Measurements from ENCODE around the gene TMIGD1. TPM values are rescaled to one million over a fixed set of nuclear protein-coding genes. Genes with fewer than 3 reads are reported as not detected.

The TMIGD1 gene
- total and polyA plus RNA-seq, 2 experiments from 2014 or later, result not detected

DNA sequence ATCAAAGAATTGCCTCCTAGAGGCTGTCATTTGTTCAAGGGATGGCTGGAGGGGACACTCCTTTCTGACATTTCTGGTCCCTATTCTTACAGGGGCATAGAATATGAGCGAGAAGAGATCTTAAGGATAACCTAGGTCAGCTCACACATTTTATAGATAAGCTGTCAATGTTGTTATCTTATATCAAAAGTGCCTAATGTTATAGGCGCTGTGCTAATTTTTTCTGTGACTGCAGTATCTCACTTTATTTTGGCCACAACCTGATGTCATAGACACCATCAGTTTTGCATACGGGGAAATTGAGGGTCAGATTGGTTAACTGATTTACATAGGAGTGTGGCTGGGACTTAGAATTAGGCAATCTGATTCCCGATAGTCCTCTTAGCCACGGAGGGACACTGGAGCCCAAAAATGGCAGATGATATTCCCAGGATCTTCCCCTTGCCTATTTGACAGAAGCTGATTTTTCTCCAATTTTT lies 46.1 kb upstream of the TMIGD1 start:
- no peak overlapping the region for H2AFZ ChIP-seq
- H3K4me3 Mint-ChIP-seq, result peak overlapping the region; percentile 76

More for the DNA sequence above, 46.1 kb upstream of the TMIGD1 start:
- H3K36me3 ChIP-seq (ENCODE audit: insufficient read depth), result no peaks in the 10 kb centered on the region
- no peaks in the 10 kb centered on the region for H3K9me2 ChIP-seq (ENCODE audit: insufficient read depth)
- peaks cover 48% of the 10 kb centered on the region for H3K27me3 ChIP-seq (ENCODE audit: insufficient read depth)
- ATAC-seq (no peak), DNase-seq (ENCODE audit: low spot score) (no peak)
- peak overlapping the region; percentile 87 for H3K4me2 ChIP-seq
- Mint-ChIP-seq H3K27me3 (ENCODE audit: insufficient read depth, low read depth, poor library complexity) (peaks cover 30% of the 10 kb centered on the region), H3K36me3 (ENCODE audit: low read depth) (no peaks in the 10 kb centered on the region; the same call in 2 of the 3 replicates), H3K27ac (no peak overlapping the region), H3K9me3 (no peaks in the 10 kb centered on the region), H3K4me1 (peaks cover 60% of the 10 kb centered on the region)
- H3K4me3 ChIP-seq, result peak overlapping the region; percentile 61
- peaks cover 58% of the 10 kb centered on the region for H3K4me1 ChIP-seq (ENCODE audit: insufficient read depth)
- H3K79me2 ChIP-seq (replicated peaks; ENCODE audit: insufficient read depth), result peaks cover 49% of the 10 kb centered on the region
- H3F3A ChIP-seq (replicated peaks; ENCODE audit: low read depth), result no peaks in the 10 kb centered on the region
- TF ChIP-seq ZNF114 (CRISPR knock-in tag; IDR thresholded peaks at IDR 0.05), result no peak
- no peak for TF ChIP-seq ZNF331 (CRISPR knock-in tag; IDR thresholded peaks at IDR 0.05; ENCODE audit: low read depth)
- TF ChIP-seq, protein P1, sequence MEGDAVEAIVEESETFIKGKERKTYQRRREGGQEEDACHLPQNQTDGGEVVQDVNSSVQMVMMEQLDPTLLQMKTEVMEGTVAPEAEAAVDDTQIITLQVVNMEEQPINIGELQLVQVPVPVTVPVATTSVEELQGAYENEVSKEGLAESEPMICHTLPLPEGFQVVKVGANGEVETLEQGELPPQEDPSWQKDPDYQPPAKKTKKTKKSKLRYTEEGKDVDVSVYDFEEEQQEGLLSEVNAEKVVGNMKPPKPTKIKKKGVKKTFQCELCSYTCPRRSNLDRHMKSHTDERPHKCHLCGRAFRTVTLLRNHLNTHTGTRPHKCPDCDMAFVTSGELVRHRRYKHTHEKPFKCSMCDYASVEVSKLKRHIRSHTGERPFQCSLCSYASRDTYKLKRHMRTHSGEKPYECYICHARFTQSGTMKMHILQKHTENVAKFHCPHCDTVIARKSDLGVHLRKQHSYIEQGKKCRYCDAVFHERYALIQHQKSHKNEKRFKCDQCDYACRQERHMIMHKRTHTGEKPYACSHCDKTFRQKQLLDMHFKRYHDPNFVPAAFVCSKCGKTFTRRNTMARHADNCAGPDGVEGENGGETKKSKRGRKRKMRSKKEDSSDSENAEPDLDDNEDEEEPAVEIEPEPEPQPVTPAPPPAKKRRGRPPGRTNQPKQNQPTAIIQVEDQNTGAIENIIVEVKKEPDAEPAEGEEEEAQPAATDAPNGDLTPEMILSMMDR (conservative IDR thresholded peaks at IDR 0.05; ENCODE audit: low read depth in 2 of 2), result no peak
- TF ChIP-seq, protein P2, sequence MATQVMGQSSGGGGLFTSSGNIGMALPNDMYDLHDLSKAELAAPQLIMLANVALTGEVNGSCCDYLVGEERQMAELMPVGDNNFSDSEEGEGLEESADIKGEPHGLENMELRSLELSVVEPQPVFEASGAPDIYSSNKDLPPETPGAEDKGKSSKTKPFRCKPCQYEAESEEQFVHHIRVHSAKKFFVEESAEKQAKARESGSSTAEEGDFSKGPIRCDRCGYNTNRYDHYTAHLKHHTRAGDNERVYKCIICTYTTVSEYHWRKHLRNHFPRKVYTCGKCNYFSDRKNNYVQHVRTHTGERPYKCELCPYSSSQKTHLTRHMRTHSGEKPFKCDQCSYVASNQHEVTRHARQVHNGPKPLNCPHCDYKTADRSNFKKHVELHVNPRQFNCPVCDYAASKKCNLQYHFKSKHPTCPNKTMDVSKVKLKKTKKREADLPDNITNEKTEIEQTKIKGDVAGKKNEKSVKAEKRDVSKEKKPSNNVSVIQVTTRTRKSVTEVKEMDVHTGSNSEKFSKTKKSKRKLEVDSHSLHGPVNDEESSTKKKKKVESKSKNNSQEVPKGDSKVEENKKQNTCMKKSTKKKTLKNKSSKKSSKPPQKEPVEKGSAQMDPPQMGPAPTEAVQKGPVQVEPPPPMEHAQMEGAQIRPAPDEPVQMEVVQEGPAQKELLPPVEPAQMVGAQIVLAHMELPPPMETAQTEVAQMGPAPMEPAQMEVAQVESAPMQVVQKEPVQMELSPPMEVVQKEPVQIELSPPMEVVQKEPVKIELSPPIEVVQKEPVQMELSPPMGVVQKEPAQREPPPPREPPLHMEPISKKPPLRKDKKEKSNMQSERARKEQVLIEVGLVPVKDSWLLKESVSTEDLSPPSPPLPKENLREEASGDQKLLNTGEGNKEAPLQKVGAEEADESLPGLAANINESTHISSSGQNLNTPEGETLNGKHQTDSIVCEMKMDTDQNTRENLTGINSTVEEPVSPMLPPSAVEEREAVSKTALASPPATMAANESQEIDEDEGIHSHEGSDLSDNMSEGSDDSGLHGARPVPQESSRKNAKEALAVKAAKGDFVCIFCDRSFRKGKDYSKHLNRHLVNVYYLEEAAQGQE (IDR thresholded peaks at IDR 0.05; ENCODE audit: unreplicated experiment), result no peak
- TF ChIP-seq, protein P3, sequence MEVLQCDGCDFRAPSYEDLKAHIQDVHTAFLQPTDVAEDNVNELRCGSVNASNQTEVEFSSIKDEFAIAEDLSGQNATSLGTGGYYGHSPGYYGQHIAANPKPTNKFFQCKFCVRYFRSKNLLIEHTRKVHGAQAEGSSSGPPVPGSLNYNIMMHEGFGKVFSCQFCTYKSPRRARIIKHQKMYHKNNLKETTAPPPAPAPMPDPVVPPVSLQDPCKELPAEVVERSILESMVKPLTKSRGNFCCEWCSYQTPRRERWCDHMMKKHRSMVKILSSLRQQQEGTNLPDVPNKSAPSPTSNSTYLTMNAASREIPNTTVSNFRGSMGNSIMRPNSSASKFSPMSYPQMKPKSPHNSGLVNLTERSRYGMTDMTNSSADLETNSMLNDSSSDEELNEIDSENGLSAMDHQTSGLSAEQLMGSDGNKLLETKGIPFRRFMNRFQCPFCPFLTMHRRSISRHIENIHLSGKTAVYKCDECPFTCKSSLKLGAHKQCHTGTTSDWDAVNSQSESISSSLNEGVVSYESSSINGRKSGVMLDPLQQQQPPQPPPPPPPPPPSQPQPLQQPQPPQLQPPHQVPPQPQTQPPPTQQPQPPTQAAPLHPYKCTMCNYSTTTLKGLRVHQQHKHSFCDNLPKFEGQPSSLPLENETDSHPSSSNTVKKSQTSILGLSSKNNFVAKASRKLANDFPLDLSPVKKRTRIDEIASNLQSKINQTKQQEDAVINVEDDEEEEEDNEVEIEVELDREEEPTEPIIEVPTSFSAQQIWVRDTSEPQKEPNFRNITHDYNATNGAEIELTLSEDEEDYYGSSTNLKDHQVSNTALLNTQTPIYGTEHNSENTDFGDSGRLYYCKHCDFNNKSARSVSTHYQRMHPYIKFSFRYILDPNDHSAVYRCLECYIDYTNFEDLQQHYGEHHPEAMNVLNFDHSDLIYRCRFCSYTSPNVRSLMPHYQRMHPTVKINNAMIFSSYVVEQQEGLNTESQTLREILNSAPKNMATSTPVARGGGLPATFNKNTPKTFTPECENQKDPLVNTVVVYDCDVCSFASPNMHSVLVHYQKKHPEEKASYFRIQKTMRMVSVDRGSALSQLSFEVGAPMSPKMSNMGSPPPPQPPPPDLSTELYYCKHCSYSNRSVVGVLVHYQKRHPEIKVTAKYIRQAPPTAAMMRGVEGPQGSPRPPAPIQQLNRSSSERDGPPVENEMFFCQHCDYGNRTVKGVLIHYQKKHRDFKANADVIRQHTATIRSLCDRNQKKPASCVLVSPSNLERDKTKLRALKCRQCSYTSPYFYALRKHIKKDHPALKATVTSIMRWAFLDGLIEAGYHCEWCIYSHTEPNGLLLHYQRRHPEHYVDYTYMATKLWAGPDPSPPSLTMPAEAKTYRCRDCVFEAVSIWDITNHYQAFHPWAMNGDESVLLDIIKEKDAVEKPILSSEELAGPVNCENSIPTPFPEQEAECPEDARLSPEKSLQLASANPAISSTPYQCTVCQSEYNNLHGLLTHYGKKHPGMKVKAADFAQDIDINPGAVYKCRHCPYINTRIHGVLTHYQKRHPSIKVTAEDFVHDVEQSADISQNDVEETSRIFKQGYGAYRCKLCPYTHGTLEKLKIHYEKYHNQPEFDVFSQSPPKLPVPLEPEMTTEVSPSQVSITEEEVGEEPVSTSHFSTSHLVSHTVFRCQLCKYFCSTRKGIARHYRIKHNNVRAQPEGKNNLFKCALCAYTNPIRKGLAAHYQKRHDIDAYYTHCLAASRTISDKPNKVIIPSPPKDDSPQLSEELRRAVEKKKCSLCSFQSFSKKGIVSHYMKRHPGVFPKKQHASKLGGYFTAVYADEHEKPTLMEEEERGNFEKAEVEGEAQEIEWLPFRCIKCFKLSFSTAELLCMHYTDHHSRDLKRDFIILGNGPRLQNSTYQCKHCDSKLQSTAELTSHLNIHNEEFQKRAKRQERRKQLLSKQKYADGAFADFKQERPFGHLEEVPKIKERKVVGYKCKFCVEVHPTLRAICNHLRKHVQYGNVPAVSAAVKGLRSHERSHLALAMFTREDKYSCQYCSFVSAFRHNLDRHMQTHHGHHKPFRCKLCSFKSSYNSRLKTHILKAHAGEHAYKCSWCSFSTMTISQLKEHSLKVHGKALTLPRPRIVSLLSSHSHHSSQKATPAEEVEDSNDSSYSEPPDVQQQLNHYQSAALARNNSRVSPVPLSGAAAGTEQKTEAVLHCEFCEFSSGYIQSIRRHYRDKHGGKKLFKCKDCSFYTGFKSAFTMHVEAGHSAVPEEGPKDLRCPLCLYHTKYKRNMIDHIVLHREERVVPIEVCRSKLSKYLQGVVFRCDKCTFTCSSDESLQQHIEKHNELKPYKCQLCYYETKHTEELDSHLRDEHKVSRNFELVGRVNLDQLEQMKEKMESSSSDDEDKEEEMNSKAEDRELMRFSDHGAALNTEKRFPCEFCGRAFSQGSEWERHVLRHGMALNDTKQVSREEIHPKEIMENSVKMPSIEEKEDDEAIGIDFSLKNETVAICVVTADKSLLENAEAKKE (CRISPR knock-in tag; IDR thresholded peaks at IDR 0.05), result no peak
- TF ChIP-seq POLR2AphosphoS5 (IDR thresholded peaks at IDR 0.05; ENCODE audit: low read depth), result no peak
- peaks cover 12% of the 10 kb centered on the region for H4K20me1 ChIP-seq (replicated peaks; ENCODE audit: insufficient read depth)
- no peak overlapping the region for H3K27ac ChIP-seq (ENCODE audit: low read depth)

Data from GM23338 (cell line).